ENCODE results near the gene TNS3.

The TNS3 gene

DNA sequence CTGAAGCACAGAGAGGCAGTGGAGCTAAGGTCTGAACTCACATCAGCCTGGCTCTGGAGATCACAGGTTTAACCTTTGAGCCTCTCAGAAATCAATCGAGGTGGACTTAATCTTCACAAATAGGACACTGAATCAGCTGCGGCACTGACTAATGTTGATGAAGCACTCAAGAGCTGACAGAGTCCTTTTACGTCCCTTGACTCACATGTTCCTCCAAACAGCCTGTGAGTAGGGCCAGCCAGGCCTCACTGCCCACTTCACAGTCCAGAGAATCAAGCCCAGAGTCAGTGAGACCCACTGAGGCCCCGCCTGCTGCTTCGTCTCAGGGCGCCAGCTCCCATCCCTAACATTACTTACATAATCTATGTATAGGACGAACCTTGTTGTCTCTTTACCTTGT, 63.1 kb downstream of the TNS3 start:
- DNase-seq = no peak

GRCh38 chr7:47517821-47518480, 64.0 kb downstream of the TNS3 start:
- no peak for DNase-seq

GRCh38 chr7:47516985-47517600, 64.8 kb downstream of the TNS3 start:
- DNase-seq = no peak

GRCh38 chr7:47516386-47516785, 65.5 kb downstream of the TNS3 start:
- DNase-seq = no peak

- DNase-seq = no peak
These were observed 66.5 kb downstream of the TNS3 start for GRCh38 chr7:47515305-47515834.

DNA sequence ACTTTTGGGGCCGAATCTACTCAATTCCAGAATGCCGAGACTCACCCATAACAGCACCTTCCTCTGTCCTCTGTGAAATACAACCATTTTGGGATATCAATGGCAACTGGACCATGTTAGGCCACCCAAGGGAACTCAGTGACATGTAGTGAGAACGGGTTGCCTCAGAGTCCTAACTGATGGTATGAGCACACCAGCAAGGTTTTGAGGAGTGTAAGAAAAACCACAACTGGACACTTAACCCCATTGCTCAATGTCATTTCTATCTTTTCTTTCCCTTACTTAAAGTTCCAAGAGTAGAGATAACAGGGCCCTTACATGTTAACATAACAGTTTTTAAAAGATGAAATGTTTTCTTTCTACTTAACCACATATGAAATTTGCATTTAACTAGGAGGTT, 67.1 kb downstream of the TNS3 start:
- DNase-seq = no peak

DNA sequence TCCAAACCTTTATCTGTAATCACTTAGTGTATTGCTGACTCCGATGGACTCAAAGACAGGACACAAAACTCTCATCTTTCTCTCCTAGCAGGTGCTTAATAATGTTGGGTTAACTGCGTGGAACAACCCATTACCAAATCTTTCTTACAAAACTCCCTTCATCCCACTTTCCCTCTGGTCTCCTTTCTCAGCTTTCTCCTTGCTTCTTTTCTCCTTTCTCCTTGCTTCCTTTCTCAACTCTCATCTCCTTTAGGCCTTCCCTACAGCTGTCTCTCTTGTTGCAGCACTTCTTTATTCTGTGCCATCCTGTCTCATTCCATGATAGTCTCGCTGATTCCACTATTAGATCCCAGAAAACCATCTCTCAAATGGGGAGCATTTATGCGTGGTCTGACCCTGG, 67.5 kb downstream of the TNS3 start:
- no peak for DNase-seq

DNA sequence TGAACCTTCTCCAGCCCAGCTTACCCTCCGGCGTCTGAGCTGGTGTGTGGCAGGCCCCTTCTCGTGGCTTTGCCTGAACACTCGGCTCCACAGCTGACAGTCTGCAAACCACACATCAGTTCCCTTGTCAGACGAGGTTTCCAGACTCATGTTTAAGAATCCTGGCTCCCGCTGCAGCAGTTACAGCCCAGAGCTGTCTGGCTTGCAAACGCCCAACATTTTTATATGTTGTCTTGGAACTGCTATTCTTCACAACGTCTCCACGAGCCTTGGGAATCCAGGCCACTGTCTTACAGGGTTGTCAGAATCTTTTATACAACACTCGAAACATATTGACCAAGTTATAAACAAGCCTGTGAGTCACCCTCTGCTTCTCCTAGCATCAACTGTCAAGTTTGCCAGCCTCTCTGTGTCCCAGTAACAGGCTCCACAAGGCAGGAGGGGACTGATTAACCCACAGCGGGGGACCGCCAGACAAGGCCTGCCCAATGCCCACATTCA, 68.1 kb downstream of the TNS3 start:
- DNase-seq = no peak

DNA sequence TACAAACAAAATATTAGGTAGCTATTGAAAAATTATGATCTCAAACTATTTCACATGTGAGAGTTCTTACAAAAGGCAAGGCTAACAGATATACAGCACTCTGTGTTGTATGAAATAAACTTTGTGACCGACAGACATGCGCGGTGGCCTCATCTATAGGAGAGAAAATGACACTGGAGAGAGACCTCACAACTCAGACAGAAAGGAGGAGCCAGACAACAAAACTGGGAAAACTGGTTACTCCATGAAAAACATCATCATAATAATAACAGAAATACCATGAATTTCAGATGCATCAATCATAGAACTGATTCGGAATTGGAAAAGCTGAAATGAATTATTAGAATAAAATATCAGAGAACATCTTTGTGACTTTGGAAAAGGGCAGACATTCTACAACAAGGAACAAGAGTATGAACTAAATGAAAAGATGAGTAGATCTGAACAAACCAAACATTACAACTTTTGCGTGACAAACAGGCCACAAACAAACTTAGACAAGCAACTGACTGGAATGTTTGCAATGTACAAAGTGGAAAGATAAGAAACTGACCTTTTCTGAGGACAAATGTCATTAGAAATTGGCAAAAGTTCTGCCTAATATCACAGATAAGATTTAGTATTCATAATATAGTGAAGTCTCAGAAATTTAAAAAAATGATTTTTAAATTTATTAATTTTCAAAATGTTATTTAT, 69.3 kb downstream of the TNS3 start:
- DNase-seq = no peak

DNA sequence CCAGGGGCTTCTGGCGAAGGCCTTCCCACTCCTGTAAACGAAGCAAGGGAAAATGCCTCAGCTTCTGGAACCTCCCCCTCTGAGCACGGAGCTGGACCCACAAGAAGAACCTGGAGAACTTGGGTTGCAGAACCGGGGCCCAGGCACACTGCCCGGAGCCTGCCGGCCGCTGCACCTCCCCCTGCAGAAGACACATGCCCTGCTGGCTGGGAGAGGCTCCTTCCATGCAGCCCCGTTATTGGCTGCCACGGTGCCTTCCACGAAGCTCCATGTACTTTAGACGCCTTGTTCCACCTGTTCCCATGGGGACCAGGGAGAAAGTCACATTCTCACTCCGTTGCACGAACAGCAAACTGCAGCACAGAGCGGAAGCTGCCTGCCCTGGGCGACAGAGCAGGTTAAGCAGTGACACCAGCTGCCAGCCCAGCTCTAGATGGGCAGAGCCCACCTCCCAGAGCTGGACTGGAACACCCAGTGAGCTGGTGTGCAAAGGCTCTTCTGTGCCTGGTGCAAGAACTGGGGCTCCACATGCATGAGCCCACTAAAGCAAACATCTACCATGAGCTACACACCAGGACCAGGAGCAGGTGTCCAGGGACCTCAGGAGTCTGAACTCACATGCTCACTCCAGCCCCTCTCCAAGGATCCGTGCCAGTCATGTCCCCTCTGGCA, 70.1 kb downstream of the TNS3 start:
- no peak for DNase-seq

DNA sequence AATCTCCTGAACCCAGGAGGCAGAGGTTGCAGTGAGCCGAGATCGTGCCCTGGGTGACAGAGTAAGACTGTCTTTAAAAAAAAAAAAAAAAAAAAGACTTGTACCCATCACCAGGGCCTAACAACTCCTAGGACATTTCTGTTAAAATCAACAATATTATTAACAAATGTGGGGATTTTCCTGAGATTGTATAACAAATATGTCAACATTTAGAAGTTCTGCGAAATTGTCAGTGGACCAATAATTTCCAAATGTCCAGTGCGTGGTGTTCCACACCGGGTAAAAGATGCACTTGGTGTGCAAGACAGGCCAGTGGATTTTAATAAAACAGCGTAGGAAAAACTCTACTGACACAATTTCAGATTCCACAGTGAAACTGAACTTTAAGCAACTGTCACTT, 71.1 kb downstream of the TNS3 start:
- DNase-seq = no peak

DNA sequence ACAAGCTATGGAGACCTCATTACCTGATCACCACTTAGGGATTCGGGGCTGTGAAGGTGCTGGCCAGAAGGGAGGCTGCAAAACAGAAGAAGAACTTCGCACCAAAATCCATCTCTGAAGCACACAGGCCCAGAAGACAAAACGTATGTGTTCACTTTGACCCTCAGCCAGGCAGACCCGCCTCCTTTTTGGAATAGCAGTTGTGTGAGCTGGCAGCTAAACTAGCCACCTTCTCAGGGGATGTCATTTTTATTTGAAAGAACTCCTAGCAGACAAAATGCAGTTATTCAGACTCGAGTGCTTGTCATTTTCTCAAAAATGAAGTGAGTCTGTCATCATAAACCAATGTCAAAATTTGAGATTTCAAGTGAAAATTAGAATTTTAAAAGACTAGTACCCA, 71.7 kb downstream of the TNS3 start:
- DNase-seq = no peak

DNA sequence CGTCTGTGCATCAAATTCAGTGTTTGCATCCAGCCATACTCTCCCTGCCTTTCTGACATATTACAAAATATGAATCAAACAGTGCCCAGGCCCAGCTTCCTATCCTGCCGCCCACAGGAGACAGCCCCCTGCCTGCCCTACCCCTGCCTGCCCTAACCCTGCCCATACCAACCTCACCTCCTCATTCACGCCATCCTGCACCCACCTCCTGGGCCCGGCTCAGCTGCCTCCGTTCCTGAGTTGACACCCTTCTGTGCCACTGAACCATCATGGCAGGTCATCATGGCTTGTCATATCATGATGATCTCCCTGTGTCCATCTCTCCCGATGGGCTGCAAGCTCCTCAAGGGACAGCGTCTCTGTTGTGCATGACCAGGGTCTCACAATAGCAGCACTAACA, 72.3 kb downstream of the TNS3 start:
- no peak for DNase-seq

- no peak for DNase-seq
These were observed 73.2 kb downstream of the TNS3 start for GRCh38 chr7:47508389-47509380.

GRCh38 chr7:47507522-47507921, 74.4 kb downstream of the TNS3 start:
- DNase-seq = no peak

DNA sequence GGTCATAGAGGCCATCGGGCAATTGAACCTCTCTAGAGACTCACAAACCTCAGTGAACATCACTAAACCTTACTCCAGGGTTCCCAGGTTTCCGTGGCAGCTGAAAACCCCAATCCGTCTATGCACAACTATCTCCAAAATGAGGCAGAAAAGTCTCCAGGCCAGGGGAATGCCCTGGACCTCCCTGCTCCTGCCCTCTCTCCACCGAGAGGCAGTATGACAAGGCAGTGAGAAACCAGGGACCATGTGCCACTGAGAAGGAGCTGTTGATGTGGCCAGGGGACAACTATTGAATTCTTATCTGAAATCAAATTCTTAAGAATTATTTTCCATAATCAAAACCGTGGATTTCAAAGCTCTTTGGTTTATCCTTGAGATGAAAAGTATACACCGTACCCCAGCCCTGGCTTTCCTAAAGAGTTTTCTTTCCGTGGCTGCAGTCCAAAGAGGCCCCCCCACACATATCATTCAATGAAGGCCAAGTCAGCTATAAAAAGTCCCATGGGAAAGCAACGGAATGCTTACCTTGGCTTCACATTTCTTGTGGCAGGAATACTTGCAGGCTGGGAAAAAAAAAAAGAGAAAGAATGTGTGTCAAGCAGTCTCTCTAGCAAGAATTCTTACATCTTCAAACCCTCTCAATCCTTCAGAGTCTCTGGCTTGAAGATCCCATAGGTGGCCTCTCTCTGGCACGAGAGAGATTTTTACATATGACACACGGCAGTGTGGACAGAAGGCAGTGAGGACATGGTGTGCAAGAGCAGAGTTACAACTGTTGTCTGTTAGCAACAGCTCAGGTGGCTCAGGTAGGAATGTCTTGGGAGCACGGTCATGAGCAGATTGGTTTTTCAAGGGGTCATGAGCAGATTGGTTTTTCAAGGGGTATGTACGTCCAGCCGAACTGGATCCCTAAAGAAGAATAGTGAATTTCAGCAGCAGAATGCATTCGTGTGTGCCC, 75.2 kb downstream of the TNS3 start:
- DNase-seq = no peak

DNA sequence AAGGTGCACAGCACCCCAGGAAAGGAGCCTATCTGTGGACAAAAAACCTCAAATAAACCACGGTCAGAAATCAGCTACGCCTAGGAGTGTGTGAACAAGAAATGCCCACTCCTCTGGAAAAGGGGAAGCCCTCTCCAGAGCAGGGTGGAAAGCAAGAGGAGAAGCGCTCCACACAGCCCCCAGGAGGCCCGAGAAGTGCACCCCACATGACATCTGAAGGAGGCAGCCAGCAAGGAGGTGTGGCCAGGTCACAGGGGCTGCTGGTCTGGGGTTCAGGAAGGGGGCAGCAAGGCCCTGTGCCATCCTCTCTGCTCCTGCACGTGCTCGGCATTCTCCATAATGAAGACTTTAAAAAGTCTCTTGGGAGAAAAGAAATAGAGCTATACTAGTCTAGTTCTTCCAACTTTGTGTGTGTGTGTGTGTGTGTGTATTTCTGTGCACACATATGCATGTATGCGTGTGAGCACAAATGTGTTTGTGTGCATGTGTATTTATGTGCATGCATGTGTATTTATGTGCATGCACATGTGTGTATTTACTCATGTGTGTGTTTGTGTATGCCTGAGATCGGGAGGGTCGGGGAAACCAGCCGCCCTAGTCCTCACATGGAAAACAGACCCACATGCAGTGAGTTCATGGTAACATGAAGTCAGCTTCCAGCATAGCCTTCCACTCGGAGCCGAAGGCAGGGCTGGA, 76.5 kb downstream of the TNS3 start:
- DNase-seq = no peak

DNA sequence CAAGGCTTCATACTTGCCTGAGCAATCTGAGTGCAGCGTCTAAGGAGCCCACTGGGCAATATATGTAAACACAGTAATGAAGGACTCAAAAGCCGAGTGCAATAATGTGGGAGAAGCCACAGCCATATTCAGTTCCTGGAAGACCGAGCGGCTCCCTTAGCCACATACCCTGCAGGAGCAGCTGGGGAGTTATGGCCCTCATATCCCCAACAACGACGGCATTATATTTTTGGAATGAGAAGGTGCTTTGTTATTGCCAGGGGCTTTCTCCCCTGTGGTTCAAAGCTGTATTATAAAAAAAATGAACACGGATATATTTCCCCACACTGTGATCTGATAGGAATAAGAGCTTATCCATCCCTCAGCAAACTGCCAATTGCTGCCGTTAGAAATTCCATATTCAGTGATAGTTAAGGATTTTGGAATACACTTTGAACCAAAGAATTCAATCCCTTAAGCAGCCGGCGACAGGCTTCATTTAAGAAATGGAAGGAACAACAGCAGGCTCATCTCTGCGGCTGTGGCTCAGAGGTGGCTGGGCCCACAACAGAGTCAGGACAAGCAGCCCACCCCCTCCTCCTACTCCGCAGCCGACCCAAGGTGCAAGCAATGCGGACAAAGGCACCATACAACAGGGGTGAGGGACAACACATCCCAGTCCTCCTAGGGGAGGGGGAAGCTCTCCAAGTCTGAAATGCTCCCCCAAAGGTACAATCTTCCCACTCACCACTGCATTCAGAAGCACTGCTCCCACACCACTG, 77.2 kb downstream of the TNS3 start:
- no peak for DNase-seq

GRCh38 chr7:47503281-47503680, 78.6 kb downstream of the TNS3 start:
- DNase-seq = no peak

Data from activated CD4-positive, alpha-beta T cell treated with anti-CD3 and anti-CD28 coated beads for 1 hour (primary cell).